ENCODE data around the gene SKIDA1. TPM values are rescaled to one million over a fixed set of nuclear protein-coding genes. Genes with fewer than 3 reads are reported as not detected.

SKIDA1 gene
- total RNA-seq, 2 donors from 2014 or later = 6.4 to 12.0 TPM

DNA sequence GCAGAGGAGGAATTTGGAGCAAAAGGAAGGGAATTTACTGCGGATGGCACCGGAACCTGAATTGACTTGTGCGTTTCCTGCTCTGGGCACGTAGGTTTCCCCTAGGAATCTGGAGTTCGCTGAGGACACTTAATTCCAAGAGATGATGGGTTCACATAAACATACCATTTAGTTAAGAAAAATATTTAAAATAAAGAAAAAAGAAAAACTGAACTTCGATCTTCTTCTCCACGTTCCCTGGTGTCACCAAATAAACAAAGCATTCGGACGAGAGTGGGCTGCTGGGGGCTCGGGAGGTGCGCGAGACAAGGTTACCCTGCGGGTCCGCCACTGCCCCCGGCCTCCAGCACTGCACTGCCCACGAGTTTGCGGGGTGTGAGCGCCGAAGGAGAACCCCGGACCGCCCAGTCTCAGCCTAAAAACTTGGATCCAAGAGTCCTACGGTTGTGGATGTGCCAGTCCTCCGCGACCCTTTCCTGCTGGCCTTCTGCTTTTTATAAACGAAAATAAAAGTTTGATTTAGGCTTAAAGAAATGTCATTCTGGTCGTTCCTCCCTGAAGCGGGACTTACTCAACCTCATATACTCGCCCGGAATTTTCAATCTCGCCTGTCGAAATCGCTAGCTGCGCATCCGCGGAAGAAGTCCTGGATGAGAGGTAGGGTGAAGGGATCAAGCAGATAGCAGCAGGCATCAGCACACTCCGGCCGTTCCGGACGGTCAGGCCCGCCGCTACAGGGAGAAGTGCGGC, 30.3 kb downstream of the SKIDA1 start:
- Mint-ChIP-seq H3K4me1 (peaks cover 35% of the 10 kb centered on the region), H3K9me3 (no peaks in the 10 kb centered on the region), H3K36me3 (ENCODE audit: low read depth) (peaks cover 4% of the 10 kb centered on the region), H3K4me3 (peak overlapping the region; percentile 79), H3K27ac (peak overlapping the region; percentile 77), H3K27me3 (ENCODE audit: insufficient read depth) (peaks cover 25% of the 10 kb centered on the region)
- 1 to 2% methylated on average over 23 to 42 of the region's 42 CpGs for WGBS, 2 experiments (ENCODE audit: insufficient coverage in 1 of 2, insufficient read length in 1 of 2)
- Histone ChIP-seq H3K9me3 (ENCODE audit: control insufficient read depth, low read length) (no peaks in the 10 kb centered on the region), H3K4me3 (ENCODE audit: low read length) (peak overlapping the region; percentile 89), H3K36me3 (ENCODE audit: control insufficient read depth, insufficient read depth, low read length) (peaks cover 11% of the 10 kb centered on the region), H3K4me1 (ENCODE audit: control insufficient read depth, insufficient read depth, low read length) (peaks cover 18% of the 10 kb centered on the region), H3K9ac (ENCODE audit: extremely low read depth, low read length, poor library complexity, severe bottlenecking) (peak overlapping the region; percentile 89), H3K27me3 (ENCODE audit: control insufficient read depth, insufficient read depth, low read length, poor library complexity, severe bottlenecking) (no peaks in the 10 kb centered on the region), H3K27ac (ENCODE audit: low read depth, low read length) (peak overlapping the region; percentile 98)
- DNase-seq = peak; percentile 62
- TF ChIP-seq, protein P1, sequence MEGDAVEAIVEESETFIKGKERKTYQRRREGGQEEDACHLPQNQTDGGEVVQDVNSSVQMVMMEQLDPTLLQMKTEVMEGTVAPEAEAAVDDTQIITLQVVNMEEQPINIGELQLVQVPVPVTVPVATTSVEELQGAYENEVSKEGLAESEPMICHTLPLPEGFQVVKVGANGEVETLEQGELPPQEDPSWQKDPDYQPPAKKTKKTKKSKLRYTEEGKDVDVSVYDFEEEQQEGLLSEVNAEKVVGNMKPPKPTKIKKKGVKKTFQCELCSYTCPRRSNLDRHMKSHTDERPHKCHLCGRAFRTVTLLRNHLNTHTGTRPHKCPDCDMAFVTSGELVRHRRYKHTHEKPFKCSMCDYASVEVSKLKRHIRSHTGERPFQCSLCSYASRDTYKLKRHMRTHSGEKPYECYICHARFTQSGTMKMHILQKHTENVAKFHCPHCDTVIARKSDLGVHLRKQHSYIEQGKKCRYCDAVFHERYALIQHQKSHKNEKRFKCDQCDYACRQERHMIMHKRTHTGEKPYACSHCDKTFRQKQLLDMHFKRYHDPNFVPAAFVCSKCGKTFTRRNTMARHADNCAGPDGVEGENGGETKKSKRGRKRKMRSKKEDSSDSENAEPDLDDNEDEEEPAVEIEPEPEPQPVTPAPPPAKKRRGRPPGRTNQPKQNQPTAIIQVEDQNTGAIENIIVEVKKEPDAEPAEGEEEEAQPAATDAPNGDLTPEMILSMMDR (conservative IDR thresholded peaks at IDR 0.05) = no peak

DNA sequence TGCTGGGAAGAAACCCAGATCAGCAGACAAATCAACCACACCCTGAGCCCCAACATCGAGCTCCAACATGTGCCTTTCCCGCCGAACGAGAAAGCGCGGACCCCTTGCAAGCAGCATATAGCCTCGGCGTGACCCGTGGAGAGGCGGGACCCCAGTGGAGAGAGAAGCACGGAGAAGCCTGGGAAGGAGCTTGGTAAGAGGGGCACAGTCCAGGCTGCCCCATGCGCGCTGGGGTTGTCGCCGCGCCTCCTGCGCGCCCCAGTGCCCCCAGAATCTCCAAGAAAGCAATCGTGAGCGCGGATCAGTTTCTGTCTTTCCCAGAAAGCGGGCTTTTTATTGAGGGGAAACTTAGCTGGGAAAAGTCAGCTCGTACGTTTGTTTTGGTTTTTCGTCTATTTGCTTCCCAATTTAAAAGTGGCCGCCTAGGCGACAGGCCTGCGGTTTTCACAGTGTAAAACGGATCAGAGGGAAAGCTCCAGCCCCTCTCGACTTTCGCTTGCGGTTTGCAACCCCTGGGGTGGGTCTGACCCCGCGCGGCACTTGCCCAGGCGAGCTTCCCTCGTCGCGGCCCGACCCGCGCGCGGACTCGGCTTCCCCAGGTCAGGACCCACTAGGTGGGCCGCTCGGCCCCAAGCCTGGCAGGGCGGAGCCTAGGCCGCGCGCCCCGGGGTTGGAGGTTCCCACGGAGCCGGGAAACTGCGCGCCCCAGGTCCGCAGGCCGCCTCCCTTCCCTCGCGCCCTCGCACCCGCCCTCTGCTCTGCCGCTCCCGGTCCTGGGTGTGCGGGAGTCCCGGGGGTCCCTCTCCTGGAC, 31.1 kb downstream of the SKIDA1 start:
- Histone ChIP-seq H3K27ac (ENCODE audit: low read depth, low read length) (peak overlapping the region; percentile 36), H3K27me3 (ENCODE audit: control insufficient read depth, insufficient read depth, low read length, poor library complexity, severe bottlenecking) (no peaks in the 10 kb centered on the region), H3K36me3 (ENCODE audit: control insufficient read depth, insufficient read depth, low read length) (peaks cover 13% of the 10 kb centered on the region), H3K4me1 (ENCODE audit: control insufficient read depth, insufficient read depth, low read length) (peaks cover 14% of the 10 kb centered on the region), H3K4me3 (ENCODE audit: low read length) (peak overlapping the region; percentile 89), H3K9ac (ENCODE audit: extremely low read depth, low read length, poor library complexity, severe bottlenecking) (peak overlapping the region; percentile 89), H3K9me3 (ENCODE audit: control insufficient read depth, low read length) (no peaks in the 10 kb centered on the region)
- Mint-ChIP-seq H3K36me3 (ENCODE audit: low read depth) (peaks cover 4% of the 10 kb centered on the region), H3K9me3 (no peaks in the 10 kb centered on the region), H3K4me3 (peak overlapping the region; percentile 79), H3K4me1 (peaks cover 34% of the 10 kb centered on the region), H3K27ac (peak overlapping the region; percentile 83), H3K27me3 (ENCODE audit: insufficient read depth) (peaks cover 20% of the 10 kb centered on the region)
- DNase-seq = peak; percentile 78
- WGBS, 2 experiments (ENCODE audit: insufficient coverage in 1 of 2, insufficient read length in 1 of 2) = 24 to 52% methylated on average over 32 to 66 of the region's 66 CpGs
- TF ChIP-seq, protein P1 (conservative IDR thresholded peaks at IDR 0.05) = no peak

DNA sequence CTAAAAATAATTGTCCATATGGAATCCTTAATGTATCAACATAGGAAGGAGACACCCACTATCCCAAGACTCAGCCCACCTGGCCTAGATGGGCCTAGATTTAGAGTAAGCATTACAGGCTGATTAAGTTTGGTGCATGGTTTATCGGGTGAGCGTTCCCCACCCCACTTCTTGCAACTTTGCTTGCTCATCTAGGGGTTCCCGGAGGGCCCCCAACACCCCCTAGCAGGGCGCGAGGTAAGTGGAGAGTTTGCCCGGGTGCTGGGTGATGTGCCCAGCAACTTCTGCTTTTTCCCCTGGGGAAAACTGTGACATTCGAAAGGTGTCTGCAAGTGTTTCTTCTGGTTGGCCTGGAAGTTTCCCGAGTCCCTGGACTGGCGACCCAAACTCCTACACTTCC, 31.7 kb downstream of the SKIDA1 start:
- TF ChIP-seq, protein P1 (conservative IDR thresholded peaks at IDR 0.05) = no peak
- peak overlapping the region; percentile 89 for H3K9ac ChIP-seq (ENCODE audit: extremely low read depth, low read length, poor library complexity, severe bottlenecking)
- Mint-ChIP-seq H3K36me3 (ENCODE audit: low read depth) (peaks cover 4% of the 10 kb centered on the region), H3K4me3 (peak overlapping the region; percentile 79), H3K27me3 (ENCODE audit: insufficient read depth) (peaks cover 14% of the 10 kb centered on the region), H3K27ac (peak overlapping the region; percentile 83), H3K4me1 (peaks cover 32% of the 10 kb centered on the region), H3K9me3 (no peaks in the 10 kb centered on the region)
- H3K27ac ChIP-seq (ENCODE audit: low read depth, low read length) = no peak overlapping the region
- H3K9me3 ChIP-seq (ENCODE audit: control insufficient read depth, low read length) = no peaks in the 10 kb centered on the region
- H3K36me3 ChIP-seq (ENCODE audit: control insufficient read depth, insufficient read depth, low read length) = peaks cover 13% of the 10 kb centered on the region
- 92% methylated on average over 6 to 9 of the region's 9 CpGs for WGBS, 2 experiments (ENCODE audit: insufficient coverage in 1 of 2, insufficient read length in 1 of 2)
- H3K27me3 ChIP-seq (ENCODE audit: control insufficient read depth, insufficient read depth, low read length, poor library complexity, severe bottlenecking) = no peaks in the 10 kb centered on the region
- no peak for DNase-seq
- H3K4me3 ChIP-seq (ENCODE audit: low read length) = peak overlapping the region; percentile 89
- H3K4me1 ChIP-seq (ENCODE audit: control insufficient read depth, insufficient read depth, low read length) = peaks cover 11% of the 10 kb centered on the region
